H1 (cell line): Measurements from ENCODE around the gene SIPA1L3. TPM values are rescaled to one million over a fixed set of nuclear protein-coding genes. Genes with fewer than 3 reads are reported as not detected.

Source experiments
- CTCF ChIA-PET: fragments of 300-600 bp; sonication (Branson Sonifier 250); formaldehyde crosslinking; loops from one replicate; lab custom pipeline; 2021; ENCODE audit not compliant: partially characterized antibody; lab: Charles Lee
- POLR2A ChIA-PET: fragments of 300-600 bp; sonication (Branson Sonifier 250); formaldehyde crosslinking; loops from one replicate; lab custom pipeline; 2021; ENCODE audit warnings: inconsistent platforms; ENCODE audit not compliant: partially characterized antibody; lab: Charles Lee
- DNase-seq, 2 experiments: peaks; one replicate each; pipeline versions ENCODE4 v3.0.0 to v3.0.0-alpha.2; 2010 to 2022; ENCODE audit warnings: low spot score in 2 of 2, low read depth in 1 of 2, mixed read lengths in 1 of 2
- FAIRE-seq: peaks from 2 replicates; lab custom pipeline; 2011; peaks lifted over from hg19 to GRCh38; lab: Jason Lieb, UNC
- H2AFZ ChIP-seq: 2 replicates; pipeline ENCODE4 v1.8.1; 2012; ENCODE audit warnings: low read length, inconsistent platforms
- H2AK5ac ChIP-seq: 2 replicates; pipeline ENCODE4 v1.6.1; 2013; ENCODE audit warnings: low read depth, low read length
- H2BK120ac ChIP-seq: replicated peaks from 2 replicates; pipeline ENCODE3; 2013; ENCODE audit warnings: low read depth, low read length, inconsistent platforms
- H2BK12ac ChIP-seq: 2 replicates; pipeline ENCODE4 v1.6.1; 2013; ENCODE audit warnings: low read depth, low read length
- H2BK15ac ChIP-seq: 2 replicates; pipeline ENCODE4 v1.6.1; 2013; ENCODE audit warnings: low read length
- H2BK20ac ChIP-seq: 2 replicates; pipeline ENCODE4 v1.6.1; 2013; ENCODE audit warnings: low read length
- H2BK5ac ChIP-seq: 2 replicates; pipeline ENCODE4 v1.6.1; 2013; ENCODE audit warnings: low read depth, low read length
- H3K14ac ChIP-seq: 2 replicates; pipeline ENCODE4 v1.6.1; 2013; ENCODE audit warnings: inconsistent platforms; ENCODE audit not compliant: insufficient read length
- H3K18ac ChIP-seq: 2 replicates; pipeline ENCODE4 v1.6.1; 2013; ENCODE audit warnings: low read length; ENCODE audit errors: extremely low read depth
- H3K23ac ChIP-seq: 2 replicates; pipeline ENCODE4 v1.6.1; 2013; ENCODE audit warnings: inconsistent platforms; ENCODE audit not compliant: insufficient read length
- H3K23me2 ChIP-seq: 2 replicates; pipeline ENCODE4 v1.6.1; 2013; ENCODE audit warnings: low read depth, low read length
- H3K27ac ChIP-seq: 2 replicates; pipeline ENCODE4 v1.6.1; 2011; ENCODE audit warnings: low read depth, low read length, inconsistent platforms
- H3K27me3 ChIP-seq, 4 experiments: replicated peaks in 1 of 4; 1 replicate in 1 of 4; 2 replicates in 3 of 4; pipeline versions ENCODE4 v1.6.1 to v1.8.1; 2011 to 2013; ENCODE audit warnings: low read length in 3 of 4, mild to moderate bottlenecking in 3 of 4, inconsistent platforms in 2 of 4, mixed read lengths in 2 of 4, moderate library complexity in 1 of 4; ENCODE audit not compliant: control insufficient read depth in 3 of 4, insufficient read depth in 3 of 4; ENCODE audit errors: extremely low read depth in 1 of 4
- H3K36me3 ChIP-seq, 4 experiments: 2 replicates each; pipeline versions ENCODE4 v1.6.1 to v1.8.1; 2011 to 2013; ENCODE audit warnings: mild to moderate bottlenecking in 4 of 4, low read length in 3 of 4, moderate library complexity in 2 of 4, control low read depth in 1 of 4, inconsistent platforms in 1 of 4; ENCODE audit not compliant: insufficient read depth in 4 of 4, control insufficient read depth in 2 of 4
- H3K4ac ChIP-seq: replicated peaks from 2 replicates; pipeline ENCODE3; 2013; ENCODE audit warnings: low read length, low read depth, mixed read lengths, inconsistent platforms; ENCODE audit not compliant: insufficient read length
- H3K4me1 ChIP-seq, 4 experiments: replicated peaks in 1 of 4; 1 replicate in 1 of 4; 2 replicates in 3 of 4; pipeline versions ENCODE4 v1.6.1 to v1.8.1; 2011 to 2013; ENCODE audit warnings: low read length in 3 of 4, inconsistent platforms in 2 of 4, mixed read lengths in 1 of 4; ENCODE audit not compliant: insufficient read depth in 4 of 4, control insufficient read depth in 3 of 4
- H3K4me2 ChIP-seq, 2 experiments: 2 replicates each; pipeline versions ENCODE4 v1.6.1 to v1.8.1; 2011 to 2013; ENCODE audit warnings: low read depth in 2 of 2, low read length in 2 of 2, control low read depth in 1 of 2, inconsistent platforms in 1 of 2, mild to moderate bottlenecking in 1 of 2; ENCODE audit not compliant: insufficient read depth in 1 of 2
- H3K4me3 ChIP-seq, 4 experiments: fragments of 200-600, 300-600 bp in 1 of 4; sonication (generic), shearing (Covaris generic), sonication (Bioruptor Twin) in 1 of 4; 2 replicates each; pipeline versions ENCODE4 v1.5.1 to v1.8.1; 2011 to 2016; ENCODE audit warnings: low read length in 4 of 4, low read depth in 3 of 4, control low read depth in 2 of 4, inconsistent platforms in 2 of 4, mild to moderate bottlenecking in 2 of 4, mixed read lengths in 1 of 4, moderate library complexity in 1 of 4; ENCODE audit not compliant: insufficient read depth in 2 of 4; ENCODE audit errors: extremely low read depth in 1 of 4
- H3K56ac ChIP-seq: replicated peaks from 2 replicates; pipeline ENCODE3; 2013; ENCODE audit warnings: low read depth, mild to moderate bottlenecking, mixed read lengths, low read length, inconsistent platforms; ENCODE audit not compliant: insufficient read length
- H3K79me1 ChIP-seq: 2 replicates; pipeline ENCODE4 v1.6.1; 2013; ENCODE audit warnings: low read depth, low read length, control low read depth
- H3K79me2 ChIP-seq, 2 experiments: 2 replicates each; pipeline versions ENCODE4 v1.6.1 to v1.8.1; 2012 to 2013; ENCODE audit warnings: low read length in 2 of 2, mild to moderate bottlenecking in 2 of 2, inconsistent platforms in 1 of 2; ENCODE audit not compliant: insufficient read depth in 2 of 2, control insufficient read depth in 1 of 2
- H3K9ac ChIP-seq, 4 experiments: replicated peaks in 1 of 4; 1 replicate in 1 of 4; 2 replicates in 3 of 4; pipeline versions ENCODE4 v1.6.1 to v1.8.1; 2011 to 2013; ENCODE audit warnings: low read depth in 3 of 4, low read length in 3 of 4, control low read depth in 2 of 4, mild to moderate bottlenecking in 2 of 4, moderate library complexity in 2 of 4, inconsistent platforms in 1 of 4; ENCODE audit errors: extremely low read depth in 1 of 4
- H3K9me3 ChIP-seq, 2 experiments: 2 replicates each; pipeline versions ENCODE4 v1.6.1 to v1.8.1; 2012 to 2013; ENCODE audit warnings: mild to moderate bottlenecking in 2 of 2, moderate library complexity in 2 of 2, control low read depth in 1 of 2, inconsistent platforms in 1 of 2, low read depth in 1 of 2, low read length in 1 of 2, mixed read lengths in 1 of 2; ENCODE audit not compliant: insufficient read depth in 2 of 2
- H4K20me1 ChIP-seq, 2 experiments: replicated peaks in 1 of 2; 2 replicates each; pipeline versions ENCODE3 to v1.8.1; 2011 to 2013; ENCODE audit warnings: inconsistent platforms in 2 of 2, low read length in 2 of 2, mild to moderate bottlenecking in 1 of 2; ENCODE audit not compliant: insufficient read depth in 2 of 2, control insufficient read depth in 1 of 2
- H4K5ac ChIP-seq: 2 replicates; pipeline ENCODE4 v1.6.1; 2013; ENCODE audit warnings: low read length, low read depth, mixed read lengths, inconsistent platforms; ENCODE audit not compliant: insufficient read length
- H4K8ac ChIP-seq: 2 replicates; pipeline ENCODE4 v1.8.0; 2013; ENCODE audit warnings: mild to moderate bottlenecking, moderate library complexity, low read length, inconsistent platforms; ENCODE audit not compliant: insufficient read depth; ENCODE audit errors: extremely low read depth
- H4K91ac ChIP-seq: replicated peaks from 2 replicates; pipeline ENCODE3; 2013; ENCODE audit warnings: low read length, mixed read lengths, inconsistent platforms; ENCODE audit not compliant: insufficient read length
- WGBS, 2 experiments: shearing (Covaris generic) in 1 of 2; methylation state at CpG; one replicate each; pipeline versions ENCODE4 v1.1.6 to v1.1.7; 2013 to 2015; ENCODE audit warnings: low lambda C conversion rate in 2 of 2, mixed read lengths in 2 of 2, inconsistent platforms in 1 of 2, low coverage in 1 of 2, missing lambda C conversion rate in 1 of 2; ENCODE audit not compliant: insufficient replicate concordance in 2 of 2, insufficient coverage in 1 of 2, insufficient read length in 1 of 2; ENCODE audit errors: extremely low coverage in 1 of 2, missing lambda C conversion rate in 1 of 2; 5-methylcytosine and 5-hydroxymethylcytosine counted together
- polyA plus RNA-seq, 7 experiments: library from polyadenylated mRNA; depleted of rRNA in 3 of 7; stranded (reverse) in 5 of 7; unstranded in 2 of 7; fragments of >200 nt in 5 of 7; fragments of 200-250 nt in 2 of 7; gene quantifications; 1 replicate in 5 of 7; 2 replicates in 1 of 7; 4 replicates in 1 of 7; pipeline versions ENCODE4 v1.2.1 to v1.2.3, GENCODE V29; 2011 to 2013; ENCODE audit warnings: missing spikeins in 2 of 7, mixed read lengths in 2 of 7
- total RNA-seq: library from RNA; stranded (reverse); fragmentation: NEBNext Ultra II Directional; extraction: Animal tissue kit (Norgen Biotek cat#: 25700); gene quantifications from 2 replicates; pipeline ENCODE4 v1.2.1, GENCODE V29; 2021

The SIPA1L3 gene
- total and polyA plus RNA-seq, 2 of the 8 experiments (the other 6 are each of a cell fraction or from before 2014, with no cell fraction given) = 15.0 to 54.9 TPM

- no peak overlapping the region; the same call in 1 of the 2 replicates for H3K27ac ChIP-seq
Observed at GRCh38 chr19:38030686-38031422, 123.8 kb downstream of the SIPA1L3 start.

More at GRCh38 chr19:38030686-38031422, 123.8 kb downstream of the SIPA1L3 start:
- H3K36me3 ChIP-seq = peaks cover 0 to 9% (median 0%) of the 10 kb centered on the region in 4 experiments; a peak in 4 of 8 replicates
- no peak overlapping the region for H2BK120ac ChIP-seq
- no peak overlapping the region for H2BK12ac ChIP-seq
- H2AFZ ChIP-seq = no peak overlapping the region
- H2BK20ac ChIP-seq = no peak overlapping the region
- H3K14ac ChIP-seq = no peak overlapping the region
- no peak for DNase-seq
- ChIA-PET POLR2A (no interaction called here), CTCF (interaction anchor here (1.0 to 1.6 kb wide), 5 partner anchors 13 to 43 kb away, joined by 3 to 5 read pairs (median 3); no protein-coding TSS in a partner anchor)
- no peaks in the 10 kb centered on the region for H3K27me3 ChIP-seq
- H4K91ac ChIP-seq = no peak overlapping the region
- no peak overlapping the region for H3K18ac ChIP-seq
- no peak overlapping the region for H3K4me2 ChIP-seq
- H3K79me2 ChIP-seq = peaks cover 0 to 23% of the 10 kb centered on the region in 2 experiments; a peak in 1 of 4 replicates
- no peak overlapping the region for H2BK5ac ChIP-seq
- no peak overlapping the region for H4K5ac ChIP-seq
- no peaks in the 10 kb centered on the region; the same call in 1 of the 2 replicates for H3K23me2 ChIP-seq
- H4K8ac ChIP-seq = no peak overlapping the region; the same call in 1 of the 2 replicates
- H3K4me3 ChIP-seq = no peak overlapping the region
- peaks cover 2 to 12% (median 7%) of the 10 kb centered on the region in 4 experiments; a peak in 5 of 7 replicates for H3K4me1 ChIP-seq
- no peak overlapping the region for H3K23ac ChIP-seq
- H3K56ac ChIP-seq = no peak overlapping the region
- peaks cover 14% of the 10 kb centered on the region for H3K79me1 ChIP-seq
- peaks cover 2 to 4% of the 10 kb centered on the region in 2 experiments for H4K20me1 ChIP-seq
- no peak overlapping the region for H2BK15ac ChIP-seq
- no peak overlapping the region for H3K9ac ChIP-seq
- 83% methylated on average over 6 of the region's 9 CpGs; no CpG with 5 or more reads in 1 of the 2 experiments for WGBS, 2 experiments
- H3K4ac ChIP-seq = no peak overlapping the region
- H3K9me3 ChIP-seq = 0 out of 4 replicates have a peak, but pooled peaks cover 0 to 4% of the 10 kb centered on the region in 2 experiments
- no peak for FAIRE-seq
- no peak overlapping the region for H2AK5ac ChIP-seq
